Measurements from ENCODE around the gene CCDC200. TPM values are rescaled to one million over a fixed set of nuclear protein-coding genes. Genes with fewer than 3 reads are reported as not detected.
"Not testable (repeated sequence)": the region's sequence is repeated elsewhere in the genome, so short reads cannot be mapped to it uniquely, and the experiment has no call there.

CCDC200 gene
- total and polyA plus RNA-seq, 2 donors (not counting 3 experiments of a cell fraction or from before 2014, with no cell fraction given), result not detected

GRCh38 chr17:43210576-43210975 is 17.8 kb downstream of the CCDC200 start:
- Histone ChIP-seq H3K79me2 (ENCODE audit: control insufficient read depth, insufficient read depth, low read length) (peaks cover 5% of the 10 kb centered on the region), H3K27ac (ENCODE audit: insufficient read depth, low read depth, low read length) (no peak overlapping the region), H3K27me3 (ENCODE audit: control insufficient read depth in 2 of 2, insufficient read depth in 2 of 2, low read length in 2 of 2) (no peaks in the 10 kb centered on the region), H4K20me1 (replicated peaks; ENCODE audit: control insufficient read depth, extremely low read depth, insufficient read depth, low read length) (no peaks in the 10 kb centered on the region), H2AFZ (ENCODE audit: low read depth, low read length) (peak overlapping the region; percentile 80), H3K4me3 (replicated peaks in 1 of 3; ENCODE audit: insufficient read depth in 1 of 3, low read depth in 1 of 3, low read length in 3 of 3) (no peak overlapping the region), H3K4me1 (ENCODE audit: control insufficient read depth, extremely low read depth, insufficient read depth, low read length) (peaks cover 16% of the 10 kb centered on the region), H3K9ac (replicated peaks; ENCODE audit: extremely low read depth, insufficient read depth, low read length) (no peak overlapping the region), H3K9me1 (replicated peaks; ENCODE audit: control insufficient read depth, extremely low read depth, insufficient read depth, low read length) (no peaks in the 10 kb centered on the region), H3K36me3 (ENCODE audit: control insufficient read depth in 2 of 2, extremely low read depth in 1 of 2, insufficient read depth in 2 of 2, low read length in 2 of 2) (peaks cover 3 to 15% of the 10 kb centered on the region in 2 experiments), H3K4me2 (ENCODE audit: insufficient read depth, low read length) (no peak overlapping the region), H3K9me3 (replicated peaks; ENCODE audit: control insufficient read depth, insufficient read depth, low read length) (no peaks in the 10 kb centered on the region)
- DNase-seq (ENCODE audit: low read depth, low spot score) (no peak), FAIRE-seq (no peak)
- ChIA-PET POLR2A (interaction anchor here (2.9 kb wide), 1 partner anchor 105 kb away, joined by 43 read pairs; no protein-coding TSS in a partner anchor), CTCF (interaction anchor here (1.3 to 3.9 kb wide), 3 partner anchors 10 to 123 kb away, joined by 4 to 22 read pairs (median 8); no protein-coding TSS in a partner anchor)
- intact Hi-C loops (cut with micrococcal nuclease), result no loop called here
- BruUV-seq (replicated peaks), result no TSS peak
- dilution Hi-C loops (cut with MboI; ENCODE audit: extremely low pct_ligation_motif_present, low sequenced_read_pairs), result no loop called here
- TF ChIP-seq, protein P1, sequence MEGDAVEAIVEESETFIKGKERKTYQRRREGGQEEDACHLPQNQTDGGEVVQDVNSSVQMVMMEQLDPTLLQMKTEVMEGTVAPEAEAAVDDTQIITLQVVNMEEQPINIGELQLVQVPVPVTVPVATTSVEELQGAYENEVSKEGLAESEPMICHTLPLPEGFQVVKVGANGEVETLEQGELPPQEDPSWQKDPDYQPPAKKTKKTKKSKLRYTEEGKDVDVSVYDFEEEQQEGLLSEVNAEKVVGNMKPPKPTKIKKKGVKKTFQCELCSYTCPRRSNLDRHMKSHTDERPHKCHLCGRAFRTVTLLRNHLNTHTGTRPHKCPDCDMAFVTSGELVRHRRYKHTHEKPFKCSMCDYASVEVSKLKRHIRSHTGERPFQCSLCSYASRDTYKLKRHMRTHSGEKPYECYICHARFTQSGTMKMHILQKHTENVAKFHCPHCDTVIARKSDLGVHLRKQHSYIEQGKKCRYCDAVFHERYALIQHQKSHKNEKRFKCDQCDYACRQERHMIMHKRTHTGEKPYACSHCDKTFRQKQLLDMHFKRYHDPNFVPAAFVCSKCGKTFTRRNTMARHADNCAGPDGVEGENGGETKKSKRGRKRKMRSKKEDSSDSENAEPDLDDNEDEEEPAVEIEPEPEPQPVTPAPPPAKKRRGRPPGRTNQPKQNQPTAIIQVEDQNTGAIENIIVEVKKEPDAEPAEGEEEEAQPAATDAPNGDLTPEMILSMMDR (IDR thresholded peaks at IDR 0.05; ENCODE audit: extremely low read depth in 1 of 2, insufficient read depth in 1 of 2, low read depth in 1 of 2, low read length in 2 of 2), result no peak
- TF ChIP-seq MYC (IDR thresholded peaks at IDR 0.05; ENCODE audit: low read depth, low read length), result no peak
- no peak for TF ChIP-seq JUN (IDR thresholded peaks at IDR 0.05; ENCODE audit: borderline replicate concordance, insufficient read depth, insufficient read length, low read depth)
- TF ChIP-seq POLR2AphosphoS5 (IDR thresholded peaks at IDR 0.05; ENCODE audit: insufficient read depth, low read depth, low read length), result no peak
- TF ChIP-seq GATA2 (IDR thresholded peaks at IDR 0.05; ENCODE audit: insufficient read depth, insufficient read length, low read depth, low read length), result no peak
- TF ChIP-seq EZH2 (IDR thresholded peaks at IDR 0.05; ENCODE audit: borderline replicate concordance, low read depth, low read length, severe bottlenecking), result no peak
- TF ChIP-seq FOS (IDR thresholded peaks at IDR 0.05; ENCODE audit: borderline replicate concordance, insufficient read depth, low read length), result no peak
- TF ChIP-seq MAX (IDR thresholded peaks at IDR 0.05; ENCODE audit: insufficient read depth, insufficient read length), result no peak
- no peak for TF ChIP-seq POLR2A (IDR thresholded peaks at IDR 0.05; ENCODE audit: low read depth, low read length)

GRCh38 chr17:43203013-43203412 is 25.4 kb downstream of the CCDC200 start:
- H2AFZ ChIP-seq (ENCODE audit: low read depth, low read length); H3K79me2 ChIP-seq (ENCODE audit: control insufficient read depth, insufficient read depth, low read length); H3K4me3 ChIP-seq (replicated peaks in 1 of 3; ENCODE audit: insufficient read depth in 1 of 3, low read depth in 1 of 3, low read length in 3 of 3); H3K4me2 ChIP-seq (ENCODE audit: insufficient read depth, low read length); H3K9me1 ChIP-seq (replicated peaks; ENCODE audit: control insufficient read depth, extremely low read depth, insufficient read depth, low read length); DNase-seq (ENCODE audit: low read depth, low spot score); H3K9me3 ChIP-seq (replicated peaks; ENCODE audit: control insufficient read depth, insufficient read depth, low read length); H4K20me1 ChIP-seq (replicated peaks; ENCODE audit: control insufficient read depth, extremely low read depth, insufficient read depth, low read length); BruUV-seq (replicated peaks); H3K9ac ChIP-seq (replicated peaks; ENCODE audit: extremely low read depth, insufficient read depth, low read length); H3K4me1 ChIP-seq (ENCODE audit: control insufficient read depth, extremely low read depth, insufficient read depth, low read length); intact Hi-C loops (cut with micrococcal nuclease); H3K27ac ChIP-seq (ENCODE audit: insufficient read depth, low read depth, low read length); FAIRE-seq; dilution Hi-C loops (cut with MboI; ENCODE audit: extremely low pct_ligation_motif_present, low sequenced_read_pairs); H3K27me3 ChIP-seq (ENCODE audit: control insufficient read depth in 2 of 2, insufficient read depth in 2 of 2, low read length in 2 of 2): not testable (repeated sequence)
- peaks cover 7 to 30% of the 10 kb centered on the region in 2 experiments for H3K36me3 ChIP-seq (ENCODE audit: control insufficient read depth in 2 of 2, extremely low read depth in 1 of 2, insufficient read depth in 2 of 2, low read length in 2 of 2)
- ChIA-PET POLR2A (interaction anchor here (1.4 kb wide), 1 partner anchor 9 kb away, joined by 3 read pairs; the partner anchor contains the start of gene TMEM106A), CTCF (interaction anchor here (4.3 kb wide), 1 partner anchor 9 kb away, joined by 22 read pairs; the partner anchor contains the start of gene TMEM106A)

Data from endothelial cell of umbilical vein (primary cell).